HL-60 (cell line): ENCODE measurements around the gene ASB15.

ENCODE experiments used
- DNase-seq, 2 experiments: peaks; one replicate each; pipeline ENCODE4 v3.0.0-alpha.2; 2010 to 2020; ENCODE audit warnings: low read depth in 1 of 2, low spot score in 1 of 2
- H3K27ac ChIP-seq: fragments of 250-450 bp; sonication (Bioruptor Pico); replicated peaks from 2 replicates; pipeline ENCODE4 v1.5.1; 2020; ENCODE audit warnings: mild to moderate bottlenecking, moderate library complexity
- H3K27me3 ChIP-seq: fragments of 250-450 bp; sonication (Bioruptor Pico); 2 replicates; pipeline ENCODE4 v1.5.1; 2021; ENCODE audit warnings: mild to moderate bottlenecking, moderate library complexity; ENCODE audit not compliant: insufficient read depth, poor library complexity, severe bottlenecking
- H3K4me3 ChIP-seq: replicated peaks from 2 replicates; pipeline ENCODE4 v1.5.1; 2011; ENCODE audit warnings: mild to moderate bottlenecking, control low read depth, low read length; ENCODE audit not compliant: insufficient read depth
- CTCF ChIP-seq: IDR thresholded peaks from one replicate; pipeline ENCODE4 v1.5.1; 2011; ENCODE audit warnings: low read length, control low read depth, inconsistent platforms; ENCODE audit not compliant: insufficient read depth
- GABPA ChIP-seq: IDR thresholded peaks from 2 replicates; pipeline ENCODE4 v1.6.1; 2012; ENCODE audit warnings: low read depth
- POLR2AphosphoS5 ChIP-seq: IDR thresholded peaks from 2 replicates; pipeline ENCODE4 v1.6.1; 2012; ENCODE audit warnings: low read depth
- REST ChIP-seq: IDR thresholded peaks from 2 replicates; pipeline ENCODE4 v1.6.1; 2012; ENCODE audit warnings: low read depth; ENCODE audit not compliant: insufficient replicate concordance
- SPI1 ChIP-seq: IDR thresholded peaks from 2 replicates; pipeline ENCODE4 v1.6.1; 2012; ENCODE audit warnings: low read depth, mild to moderate bottlenecking, borderline replicate concordance

Gene ASB15

GRCh38 chr7:123655614-123656013 is 54.0 kb downstream of the ASB15 start, which contains the start of gene LMOD2:
Gene LMOD2 (plus strand): TSS chr7:123655866. CDS start chr7:123655964, 98 bp downstream.
- no peak for DNase-seq
- TF ChIP-seq GABPA, result no peak
- no peak for TF ChIP-seq POLR2AphosphoS5
- TF ChIP-seq REST, result no peak
- no peak for TF ChIP-seq SPI1
- TF ChIP-seq CTCF, result no peak
- no peak within 1 kb of the TSS for H3K27ac ChIP-seq
- no peaks in the 10 kb centered on the region for H3K27me3 ChIP-seq
- H3K4me3 ChIP-seq, result no peak within 1 kb of the TSS

GRCh38 chr7:123656544-123657303 is 55.1 kb downstream of the ASB15 start:
- no peak for DNase-seq
- Histone ChIP-seq H3K27me3 (no peaks in the 10 kb centered on the region), H3K4me3 (no peak overlapping the region), H3K27ac (no peak overlapping the region)
- TF ChIP-seq SPI1 (no peak), POLR2AphosphoS5 (no peak), GABPA (no peak), REST (no peak), CTCF (no peak)

GRCh38 chr7:123657304-123657685 is 55.7 kb downstream of the ASB15 start:
- H3K4me3 ChIP-seq, result no peak overlapping the region
- no peak overlapping the region for H3K27ac ChIP-seq
- no peak for DNase-seq
- TF ChIP-seq REST (no peak), GABPA (no peak), SPI1 (no peak), CTCF (no peak), POLR2AphosphoS5 (no peak)
- H3K27me3 ChIP-seq, result no peaks in the 10 kb centered on the region
